ENCODE results near the gene GCSAM. TPM values are rescaled to one million over a fixed set of nuclear protein-coding genes. Genes with fewer than 3 reads are reported as not detected.

The GCSAM gene
- total RNA-seq, 1 experiment from 2014 or later: not detected

DNA sequence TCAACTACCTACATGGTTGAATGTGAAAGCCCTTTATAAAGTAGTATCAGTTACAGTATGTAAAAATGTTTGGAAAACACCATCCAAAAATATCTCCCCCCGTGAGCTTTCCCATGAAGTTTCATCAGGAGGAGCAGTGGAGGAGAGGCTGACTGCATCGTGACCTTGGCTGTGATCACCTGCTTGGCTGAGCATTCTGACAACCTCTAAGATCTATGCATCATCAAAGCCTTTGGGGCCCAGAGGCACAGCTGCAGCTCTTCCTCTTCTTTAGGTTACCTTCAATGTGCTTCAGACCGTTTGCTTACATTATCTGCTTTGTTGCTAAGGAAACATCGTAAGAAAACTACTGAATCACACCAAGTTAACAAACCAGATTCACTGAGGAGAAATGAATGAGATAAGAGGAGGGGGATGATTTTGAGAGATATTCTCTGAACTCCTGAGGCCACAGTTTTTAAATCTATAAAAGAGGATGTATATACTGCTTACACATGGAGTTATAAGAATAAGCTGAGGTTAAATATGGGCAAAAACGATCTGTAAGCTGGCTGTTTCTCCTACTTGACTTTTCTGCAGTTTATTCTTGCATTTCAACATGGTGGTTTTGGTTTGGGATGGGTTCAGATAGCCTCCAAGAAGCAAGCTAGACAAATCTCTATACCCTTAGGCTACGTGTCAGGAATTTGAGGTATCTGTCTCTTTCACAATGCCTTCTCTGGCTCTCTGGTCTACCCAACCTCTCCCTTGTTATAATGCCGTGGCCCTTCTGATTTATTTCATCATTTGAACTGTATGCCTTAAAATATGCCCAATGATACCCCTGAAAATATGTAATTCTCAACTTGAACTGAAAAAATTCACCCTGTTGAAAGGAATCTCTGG, 4.0 kb downstream of the GCSAM start:
- Histone ChIP-seq H3K4me3 (ENCODE audit: low read length) (no peak overlapping the region), H3K9me3 (ENCODE audit: low read length) (no peaks in the 10 kb centered on the region), H3K9ac (ENCODE audit: low read length) (no peak overlapping the region), H4K20me1 (ENCODE audit: low read length) (no peaks in the 10 kb centered on the region), H3K9me2 (replicated peaks; ENCODE audit: low read length) (no peaks in the 10 kb centered on the region), H3K4me2 (ENCODE audit: low read length) (no peak overlapping the region), H2AFZ (ENCODE audit: low read length) (no peak overlapping the region), H3K27me3 (ENCODE audit: low read length) (no peaks in the 10 kb centered on the region), H3K27ac (ENCODE audit: low read length) (no peak overlapping the region), H3K36me3 (ENCODE audit: low read depth, low read length) (no peaks in the 10 kb centered on the region), H3K79me2 (ENCODE audit: low read length) (no peaks in the 10 kb centered on the region), H3F3A (ENCODE audit: low read length, unreplicated experiment) (no peaks in the 10 kb centered on the region), H3K4me1 (ENCODE audit: insufficient read depth, low read length) (peaks cover under 1% of the 10 kb centered on the region; the same call in 1 of the 2 replicates)
- intact Hi-C loops (cut with micrococcal nuclease): no loop called here
- TF ChIP-seq EZH2phosphoT487 (IDR thresholded peaks at IDR 0.05; ENCODE audit: borderline replicate concordance, low read length) (no peak), EZH2 (IDR thresholded peaks at IDR 0.05; ENCODE audit: low read length, unreplicated experiment) (no peak)
- TF ChIP-seq, protein P1, sequence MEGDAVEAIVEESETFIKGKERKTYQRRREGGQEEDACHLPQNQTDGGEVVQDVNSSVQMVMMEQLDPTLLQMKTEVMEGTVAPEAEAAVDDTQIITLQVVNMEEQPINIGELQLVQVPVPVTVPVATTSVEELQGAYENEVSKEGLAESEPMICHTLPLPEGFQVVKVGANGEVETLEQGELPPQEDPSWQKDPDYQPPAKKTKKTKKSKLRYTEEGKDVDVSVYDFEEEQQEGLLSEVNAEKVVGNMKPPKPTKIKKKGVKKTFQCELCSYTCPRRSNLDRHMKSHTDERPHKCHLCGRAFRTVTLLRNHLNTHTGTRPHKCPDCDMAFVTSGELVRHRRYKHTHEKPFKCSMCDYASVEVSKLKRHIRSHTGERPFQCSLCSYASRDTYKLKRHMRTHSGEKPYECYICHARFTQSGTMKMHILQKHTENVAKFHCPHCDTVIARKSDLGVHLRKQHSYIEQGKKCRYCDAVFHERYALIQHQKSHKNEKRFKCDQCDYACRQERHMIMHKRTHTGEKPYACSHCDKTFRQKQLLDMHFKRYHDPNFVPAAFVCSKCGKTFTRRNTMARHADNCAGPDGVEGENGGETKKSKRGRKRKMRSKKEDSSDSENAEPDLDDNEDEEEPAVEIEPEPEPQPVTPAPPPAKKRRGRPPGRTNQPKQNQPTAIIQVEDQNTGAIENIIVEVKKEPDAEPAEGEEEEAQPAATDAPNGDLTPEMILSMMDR (conservative IDR thresholded peaks at IDR 0.05; ENCODE audit: low read depth, low read length): no peak
- DNase-seq (peak; percentile 36), ATAC-seq (no peak)
- CTCF ChIA-PET: interaction anchor here (0.5 kb wide), 1 partner anchor 260 kb away, joined by 3 read pairs; no protein-coding TSS in a partner anchor
- BruUV-seq (replicated peaks): no TSS peak
- POLR2A ChIA-PET (ENCODE audit: unreplicated experiment): no interaction called here

DNA sequence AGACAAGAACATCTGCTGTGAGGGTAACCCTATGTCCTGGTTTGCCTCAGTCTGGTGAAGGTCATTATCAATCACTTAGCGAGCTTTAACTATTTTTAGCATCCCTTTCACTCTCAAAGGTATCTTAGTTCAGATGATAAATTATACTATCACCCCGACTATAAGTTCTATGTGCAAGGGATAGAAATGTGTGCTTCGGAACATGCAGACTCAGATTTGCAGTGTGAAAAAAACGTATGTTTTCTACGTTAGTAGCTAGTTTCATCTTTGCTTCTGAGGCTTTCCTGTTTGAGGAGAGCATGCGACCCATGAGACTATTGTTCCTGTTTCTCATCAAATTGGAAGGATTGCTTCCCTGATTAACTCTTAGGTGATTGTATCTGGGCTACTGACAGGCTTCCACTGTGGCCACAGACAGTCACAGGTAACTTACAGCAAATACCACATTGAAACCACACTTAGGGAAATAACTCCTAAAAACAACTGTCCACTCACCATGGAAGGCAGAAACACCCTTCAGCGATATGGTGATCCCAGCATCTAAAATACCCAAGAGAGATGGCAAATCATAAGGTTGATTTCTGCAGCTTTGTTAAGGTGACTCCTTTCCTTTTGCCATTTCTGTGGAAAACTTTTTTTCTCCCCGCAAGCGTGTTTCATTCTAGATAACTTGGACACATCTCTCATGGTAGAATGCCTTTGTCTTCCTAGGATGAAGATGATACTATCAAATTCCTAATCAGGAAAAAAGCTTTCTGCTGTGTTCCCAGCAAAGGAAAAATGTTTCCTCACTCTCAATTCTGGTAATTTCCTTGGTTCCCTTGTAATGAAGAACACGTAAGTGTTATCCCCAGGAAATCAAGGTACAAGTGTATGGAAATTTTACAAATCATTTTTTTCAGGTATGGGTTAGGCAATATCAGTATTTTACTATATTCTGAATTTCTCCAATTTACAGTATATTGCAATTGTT, 5.2 kb downstream of the GCSAM start:
- intact Hi-C loops (cut with micrococcal nuclease): no loop called here
- H3K79me2 ChIP-seq (ENCODE audit: low read length): no peaks in the 10 kb centered on the region
- TF ChIP-seq EZH2 (IDR thresholded peaks at IDR 0.05; ENCODE audit: low read length, unreplicated experiment) (no peak), EZH2phosphoT487 (IDR thresholded peaks at IDR 0.05; ENCODE audit: borderline replicate concordance, low read length) (no peak)
- TF ChIP-seq, protein P1 (conservative IDR thresholded peaks at IDR 0.05; ENCODE audit: low read depth, low read length): no peak
- no peaks in the 10 kb centered on the region for H3K36me3 ChIP-seq (ENCODE audit: low read depth, low read length)
- no peak for ATAC-seq
- ChIA-PET CTCF (interaction anchor here (0.9 kb wide), 1 partner anchor 16 kb away, joined by 4 read pairs; no protein-coding TSS in a partner anchor), POLR2A (ENCODE audit: unreplicated experiment) (no interaction called here)
- no TSS peak for BruUV-seq (replicated peaks)
- H3K27ac ChIP-seq (ENCODE audit: low read length): no peak overlapping the region
- H3K27me3 ChIP-seq (ENCODE audit: low read length): no peaks in the 10 kb centered on the region
- no peaks in the 10 kb centered on the region for H3K9me3 ChIP-seq (ENCODE audit: low read length)
- no peak overlapping the region for H3K4me3 ChIP-seq (ENCODE audit: low read length)
- H3K9ac ChIP-seq (ENCODE audit: low read length): no peak overlapping the region
- no peaks in the 10 kb centered on the region for H3K4me1 ChIP-seq (ENCODE audit: insufficient read depth, low read length)
- H3K4me2 ChIP-seq (ENCODE audit: low read length): no peak overlapping the region
- no peaks in the 10 kb centered on the region for H3K9me2 ChIP-seq (replicated peaks; ENCODE audit: low read length)
- H3F3A ChIP-seq (ENCODE audit: low read length, unreplicated experiment): no peaks in the 10 kb centered on the region
- no peak for DNase-seq
- H2AFZ ChIP-seq (ENCODE audit: low read length): no peak overlapping the region
- H4K20me1 ChIP-seq (ENCODE audit: low read length): no peaks in the 10 kb centered on the region

Measured in PC-3 (cell line).